ENCODE results near the gene SLF2.

Gene SLF2

GRCh38 chr10:100894589-100895294 is 18.0 kb upstream of the SLF2 start:
- no peak for DNase-seq (ENCODE audit: extremely low read depth, low read depth)
- TF ChIP-seq CTCF (IDR thresholded peaks at IDR 0.05; ENCODE audit: low read depth, low read length) = no peak

GRCh38 chr10:100895346-100895745 is 17.4 kb upstream of the SLF2 start:
- no peak for TF ChIP-seq CTCF (IDR thresholded peaks at IDR 0.05; ENCODE audit: low read depth, low read length)
- DNase-seq (ENCODE audit: extremely low read depth, low read depth) = no peak

- no peak for TF ChIP-seq CTCF (IDR thresholded peaks at IDR 0.05; ENCODE audit: low read depth, low read length)
These were observed 16.9 kb upstream of the SLF2 start for GRCh38 chr10:100895896-100896295.

GRCh38 chr10:100896876-100897461 is 15.8 kb upstream of the SLF2 start:
- no peak for DNase-seq (ENCODE audit: extremely low read depth, low read depth)
- no peak for TF ChIP-seq CTCF (IDR thresholded peaks at IDR 0.05; ENCODE audit: low read depth, low read length)

More at GRCh38 chr10:100895896-100896295, 16.9 kb upstream of the SLF2 start:
- DNase-seq (ENCODE audit: extremely low read depth, low read depth) = no peak

- TF ChIP-seq CTCF (IDR thresholded peaks at IDR 0.05; ENCODE audit: low read depth, low read length) = no peak
These were observed 14.8 kb upstream of the SLF2 start for GRCh38 chr10:100897976-100898375.

GRCh38 chr10:100899171-100899570 is 13.6 kb upstream of the SLF2 start:
- no peak for TF ChIP-seq CTCF (IDR thresholded peaks at IDR 0.05; ENCODE audit: low read depth, low read length)
- DNase-seq (ENCODE audit: extremely low read depth, low read depth) = no peak

More at GRCh38 chr10:100897976-100898375, 14.8 kb upstream of the SLF2 start:
- DNase-seq (ENCODE audit: extremely low read depth, low read depth) = no peak

- TF ChIP-seq CTCF (IDR thresholded peaks at IDR 0.05; ENCODE audit: low read depth, low read length) = no peak
- no peak for DNase-seq (ENCODE audit: extremely low read depth, low read depth)
These were observed 11.7 kb upstream of the SLF2 start for GRCh38 chr10:100901051-100901450.

All from AG09319 (cell line).